ENCODE measurements around the gene SULF2.

SULF2 gene

GRCh38 chr20:47765271-47765670, 20.0 kb downstream of the SULF2 start:
- in situ Hi-C loops (cut with MboI; ENCODE audit: low sequenced_read_pairs): no loop called here

- in situ Hi-C loops (cut with MboI; ENCODE audit: low sequenced_read_pairs): no loop called here
Observed at GRCh38 chr20:47764154-47764733, 21.0 kb downstream of the SULF2 start.

GRCh38 chr20:47762699-47763268, 22.5 kb downstream of the SULF2 start:
- in situ Hi-C loops (cut with MboI; ENCODE audit: low sequenced_read_pairs): no loop called here

- in situ Hi-C loops (cut with MboI; ENCODE audit: low sequenced_read_pairs): no loop called here
Observed at GRCh38 chr20:47761482-47762047, 23.7 kb downstream of the SULF2 start.

GRCh38 chr20:47760686-47761481, 24.4 kb downstream of the SULF2 start:
- in situ Hi-C loops (cut with MboI; ENCODE audit: low sequenced_read_pairs): no loop called here

GRCh38 chr20:47758517-47759450, 26.5 kb downstream of the SULF2 start:
- in situ Hi-C loops (cut with MboI; ENCODE audit: low sequenced_read_pairs): no loop called here

- in situ Hi-C loops (cut with MboI; ENCODE audit: low sequenced_read_pairs): no loop called here
Observed at GRCh38 chr20:47757145-47758035, 27.9 kb downstream of the SULF2 start.

GRCh38 chr20:47754946-47755652, 30.2 kb downstream of the SULF2 start:
- in situ Hi-C loops (cut with MboI; ENCODE audit: low sequenced_read_pairs): no loop called here

- in situ Hi-C loops (cut with MboI; ENCODE audit: low sequenced_read_pairs): no loop called here
Observed at GRCh38 chr20:47754388-47754715, 30.9 kb downstream of the SULF2 start.

GRCh38 chr20:47753576-47754387, 31.5 kb downstream of the SULF2 start:
- in situ Hi-C loops (cut with MboI; ENCODE audit: low sequenced_read_pairs): no loop called here

- in situ Hi-C loops (cut with MboI; ENCODE audit: low sequenced_read_pairs): no loop called here
Observed at GRCh38 chr20:47751449-47751848, 33.8 kb downstream of the SULF2 start.

GRCh38 chr20:47749339-47749738, 35.9 kb downstream of the SULF2 start:
- in situ Hi-C loops (cut with MboI; ENCODE audit: low sequenced_read_pairs): no loop called here

GRCh38 chr20:47748823-47749222, 36.5 kb downstream of the SULF2 start:
- in situ Hi-C loops (cut with MboI; ENCODE audit: low sequenced_read_pairs): no loop called here

- in situ Hi-C loops (cut with MboI; ENCODE audit: low sequenced_read_pairs): no loop called here
Observed at GRCh38 chr20:47748069-47748468, 37.2 kb downstream of the SULF2 start.

GRCh38 chr20:47747669-47748031, 37.6 kb downstream of the SULF2 start:
- in situ Hi-C loops (cut with MboI; ENCODE audit: low sequenced_read_pairs): no loop called here

- in situ Hi-C loops (cut with MboI; ENCODE audit: low sequenced_read_pairs): no loop called here
Observed at GRCh38 chr20:47744803-47745202, 40.5 kb downstream of the SULF2 start.

- in situ Hi-C loops (cut with MboI; ENCODE audit: low sequenced_read_pairs): no loop called here
Observed at GRCh38 chr20:47743671-47744070, 41.6 kb downstream of the SULF2 start.
